Globus pallidus (tissue), 1 donor: ENCODE results near the gene HOPX.
"Not testable (repeated sequence)": the region's sequence is repeated elsewhere in the genome, so short reads cannot be mapped to it uniquely, and the experiment has no call there.

Experiments used
- DNase-seq: peaks from one replicate; pipeline ENCODE4 v3.0.0-alpha.2; 2015; ENCODE audit warnings: low spot score

Gene HOPX

DNA sequence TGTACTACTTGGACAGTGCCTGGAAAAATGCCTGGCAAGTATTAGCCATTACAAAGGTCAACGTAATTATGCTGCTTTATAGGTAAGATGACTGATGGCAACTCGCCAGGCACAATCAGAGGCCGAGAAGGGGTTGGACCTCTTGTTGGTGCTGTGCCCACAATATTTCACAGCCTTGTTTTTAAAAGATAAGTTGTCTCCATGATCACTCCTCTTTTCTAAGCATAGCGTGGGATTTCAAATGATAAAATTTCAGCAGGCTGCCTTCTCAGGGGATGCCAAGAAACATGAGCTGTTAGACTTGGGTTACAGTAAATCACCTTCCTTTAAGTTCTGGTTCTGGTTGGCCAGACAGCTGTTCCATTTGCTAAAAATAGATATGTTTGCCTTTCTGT, 26.9 kb downstream of the HOPX start:
- DNase-seq = no peak

DNA sequence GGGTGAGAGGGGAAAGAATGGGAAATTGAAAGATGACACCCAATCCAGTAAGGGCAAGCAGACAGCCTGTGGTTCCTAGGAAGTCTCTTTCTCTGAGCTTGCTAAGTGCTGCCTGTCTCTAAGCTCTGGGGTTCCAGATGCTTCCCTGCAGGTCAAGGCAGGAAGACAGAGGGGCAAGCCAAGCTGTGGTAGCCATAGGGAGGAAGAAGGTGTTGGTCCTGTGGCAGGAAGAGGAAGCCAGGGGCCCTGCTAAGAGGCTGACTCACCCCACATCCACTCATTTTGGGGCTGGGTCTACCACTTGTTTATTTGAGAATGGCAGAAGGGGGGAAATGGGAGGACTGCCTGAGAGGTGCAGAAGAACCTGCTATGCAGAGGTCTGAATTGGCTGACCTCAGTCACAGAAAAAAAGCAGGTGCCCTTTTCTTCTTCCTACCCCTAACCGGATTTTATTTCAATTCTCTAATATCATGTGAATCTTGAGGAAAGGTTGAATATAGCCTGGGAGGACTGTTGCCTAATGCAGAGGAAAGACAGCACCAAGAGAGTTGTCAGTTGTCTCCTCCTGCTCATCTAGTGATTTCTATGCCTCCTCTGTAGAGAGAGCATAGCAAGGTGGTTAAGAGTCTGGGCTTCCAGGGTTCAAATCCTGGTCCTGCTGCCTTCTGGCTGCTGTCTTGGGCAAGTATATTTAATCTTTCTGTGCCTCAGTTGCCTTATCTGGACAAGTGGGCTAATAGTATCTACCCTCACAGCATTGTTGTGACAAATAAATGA, 27.4 kb downstream of the HOPX start:
- DNase-seq = no peak

DNA sequence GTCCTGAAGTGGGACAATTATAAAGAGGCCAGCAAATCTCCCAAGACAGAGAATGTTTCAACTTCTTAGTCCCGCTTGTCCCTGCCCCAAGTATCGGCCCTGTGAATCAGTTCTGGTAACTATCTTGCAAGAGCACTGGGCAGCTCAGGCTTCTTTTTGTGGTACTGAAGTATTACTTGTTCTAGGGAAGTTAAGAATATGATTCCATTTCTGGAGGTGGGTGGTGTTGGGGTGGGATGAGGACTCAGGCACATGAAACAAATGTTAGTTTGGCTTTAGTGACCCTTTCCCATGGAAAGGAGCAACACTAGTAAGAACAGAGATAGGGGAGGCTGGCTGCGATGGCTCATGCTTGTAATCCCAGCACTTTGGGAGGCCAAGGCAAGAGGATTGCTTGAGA, 28.9 kb downstream of the HOPX start:
- DNase-seq = no peak

DNA sequence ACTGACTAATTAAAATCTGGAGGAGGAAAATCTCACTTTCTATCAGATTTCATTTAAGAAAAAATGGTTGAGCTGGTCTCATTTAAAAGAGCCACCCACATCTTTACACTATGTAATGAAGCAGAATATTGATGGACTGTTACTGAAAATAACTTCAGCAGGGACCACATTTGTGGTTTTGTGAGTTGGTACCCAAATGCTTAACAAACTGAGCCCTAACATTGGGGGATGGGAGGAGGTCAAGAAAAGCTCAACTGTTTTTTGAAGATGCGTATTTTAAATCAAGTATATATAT, 30.1 kb downstream of the HOPX start:
- DNase-seq = no peak

DNA sequence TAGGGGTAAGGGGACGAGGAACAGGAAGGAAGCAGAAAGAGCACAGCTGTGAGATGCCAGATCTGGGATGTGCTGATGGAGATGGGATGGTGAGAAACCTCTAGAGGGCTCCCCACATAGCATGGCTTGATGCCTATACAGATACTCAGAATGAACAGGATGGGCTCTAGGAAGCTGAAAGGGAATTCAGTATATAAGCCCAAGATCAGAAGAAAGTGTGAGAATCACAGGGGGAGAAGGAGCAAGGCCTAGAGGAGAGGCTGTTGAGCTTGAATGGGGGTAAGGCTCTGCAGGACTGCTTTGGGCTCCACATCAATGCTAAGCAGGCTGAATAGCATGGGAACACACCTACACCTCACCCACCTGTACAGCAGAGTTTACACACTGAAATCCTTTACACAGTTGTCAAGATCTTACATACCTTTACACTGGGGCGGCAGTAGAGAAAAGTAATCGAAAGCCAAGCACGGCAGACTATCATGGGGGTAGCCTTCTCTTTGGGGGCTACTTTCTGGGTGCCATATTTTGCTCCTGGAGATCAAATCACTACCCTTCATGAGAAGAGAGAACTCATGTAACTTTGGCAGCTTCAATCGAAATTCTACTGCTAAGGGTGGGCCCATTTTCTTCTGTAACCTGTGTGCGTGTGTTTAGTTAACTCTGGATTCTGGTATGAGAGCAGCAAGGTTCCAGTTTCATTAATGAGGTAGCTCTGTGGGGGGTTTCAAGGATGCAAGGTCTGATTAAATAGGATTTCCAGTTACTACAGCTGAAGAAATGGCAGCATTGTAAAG, 30.6 kb downstream of the HOPX start:
- no peak for DNase-seq

DNA sequence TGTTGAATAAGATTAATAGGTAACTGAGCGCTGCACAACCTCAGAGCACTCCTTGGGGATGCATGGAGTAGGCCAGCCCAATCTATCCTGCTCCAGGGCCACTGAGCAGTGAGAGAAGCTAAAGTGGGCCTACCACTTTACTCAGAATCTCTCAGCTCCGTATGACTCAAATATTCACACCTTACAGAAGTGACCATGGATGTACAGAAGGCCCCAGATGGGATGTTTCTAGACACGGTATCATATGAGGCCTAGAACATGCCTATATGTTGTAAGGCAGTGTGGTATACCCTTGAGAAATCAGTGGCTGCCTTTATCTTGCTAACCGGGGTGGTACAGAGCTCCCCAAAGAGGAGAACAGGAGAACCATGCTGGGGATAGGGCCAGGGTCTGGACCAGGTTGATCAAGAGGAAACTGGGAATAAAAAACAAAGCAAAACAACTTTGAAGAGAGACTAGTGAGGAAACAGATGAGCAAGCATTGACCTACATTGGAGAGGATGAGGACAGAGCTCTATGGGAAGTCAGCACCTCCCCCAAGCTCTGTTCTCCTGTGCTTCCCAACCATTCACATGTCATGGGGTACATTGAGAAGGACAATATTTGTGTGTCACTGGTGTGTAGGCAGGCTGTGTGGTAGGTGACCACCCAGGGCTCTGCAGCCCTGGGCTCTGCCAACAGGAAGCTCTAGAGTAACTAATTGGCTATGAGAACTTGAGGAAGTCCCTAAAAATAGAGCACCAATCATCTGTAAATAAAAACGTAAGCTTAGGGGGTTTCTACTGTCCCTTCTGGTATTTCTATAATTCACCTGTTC, 31.4 kb downstream of the HOPX start:
- DNase-seq = no peak

DNA sequence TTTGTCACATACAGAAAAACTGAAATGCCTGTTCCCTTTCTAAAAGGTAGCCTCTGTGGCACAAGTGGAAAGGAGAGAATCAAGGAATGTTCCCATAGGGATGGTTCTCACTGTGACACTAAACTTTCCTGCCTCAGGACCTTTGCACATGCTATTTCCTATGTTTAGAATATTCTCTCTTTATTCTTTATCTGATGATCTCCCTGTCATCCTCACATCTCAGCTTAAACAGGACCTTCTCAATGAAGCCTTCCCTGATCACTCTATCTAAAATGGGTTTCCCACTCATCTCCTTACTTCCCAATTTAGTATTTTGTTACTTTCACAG, 32.3 kb downstream of the HOPX start:
- no peak for DNase-seq

DNA sequence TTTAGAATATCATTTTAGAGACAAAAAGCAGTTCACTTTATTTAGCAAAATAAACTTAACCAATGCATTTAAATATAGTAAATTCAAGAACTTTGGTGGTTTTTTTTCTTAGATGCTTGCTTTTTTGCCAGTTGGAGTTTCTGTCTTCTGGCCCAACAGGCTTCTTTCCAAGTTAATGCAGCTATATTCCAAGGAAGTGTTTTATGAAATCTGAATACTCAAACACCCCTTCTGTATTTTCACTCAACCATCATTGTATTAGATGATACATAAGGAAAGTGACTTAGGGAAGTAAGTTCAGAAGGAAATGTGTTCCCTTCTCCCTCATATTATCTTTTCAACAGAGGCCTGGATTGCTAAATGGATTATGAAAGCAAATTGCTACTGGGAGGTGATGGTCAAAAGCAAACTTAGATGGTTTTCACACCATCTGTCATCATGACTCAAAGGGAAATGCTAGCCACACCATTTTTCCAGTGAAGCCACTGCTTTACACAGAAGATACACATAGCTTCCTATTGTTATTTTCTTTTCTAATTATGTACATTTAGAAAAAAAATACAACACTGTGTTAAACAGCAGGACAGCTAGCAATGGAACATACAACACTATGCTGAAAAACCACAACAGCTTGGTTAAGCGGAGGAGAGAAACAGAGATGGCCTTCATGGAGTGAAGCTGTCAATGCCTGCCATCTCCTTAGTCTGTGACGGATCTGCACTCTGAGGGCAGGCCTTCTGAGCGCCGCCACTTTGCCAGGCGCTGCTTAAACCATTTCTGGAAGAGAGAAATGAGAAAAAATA, 32.9 kb downstream of the HOPX start:
- no peak for DNase-seq

DNA sequence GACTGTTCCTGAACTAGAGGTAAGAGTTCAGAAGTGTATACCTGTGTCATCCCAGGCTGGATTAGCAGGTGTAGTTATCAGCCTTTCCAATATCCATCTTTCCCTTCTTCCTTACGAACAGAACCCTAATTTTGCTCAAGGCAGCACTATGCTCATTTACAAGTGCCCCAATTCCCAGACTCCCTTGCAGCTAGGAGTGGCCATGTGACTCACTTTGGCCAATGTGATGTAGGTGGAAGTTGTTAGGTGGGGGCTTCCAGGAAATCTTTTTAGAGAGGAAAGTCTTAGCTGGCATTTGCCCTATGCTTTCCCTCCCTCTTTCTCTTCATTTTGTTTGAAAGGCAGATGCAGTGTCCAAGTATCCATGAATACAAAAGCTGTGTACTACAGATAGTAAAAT, 34.8 kb downstream of the HOPX start:
- DNase-seq = no peak

DNA sequence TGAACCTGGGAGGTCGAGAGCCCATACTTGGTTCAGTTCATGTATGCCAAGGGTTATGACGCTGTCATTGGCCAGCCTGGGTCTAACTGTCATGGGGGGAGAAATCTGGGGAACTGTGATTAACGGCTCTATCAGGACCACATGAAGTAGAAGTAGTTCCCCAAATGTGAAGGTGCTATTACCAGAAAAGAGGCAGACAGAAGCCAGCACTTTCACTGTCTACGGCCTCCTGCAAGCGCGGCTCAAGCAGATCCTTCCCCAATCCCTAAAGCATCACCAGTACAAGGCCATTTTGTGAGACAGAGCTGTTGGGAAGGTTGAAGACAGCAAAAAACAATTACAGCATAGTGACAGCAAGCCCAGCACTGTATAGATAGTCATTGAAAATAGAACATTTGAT, 37.5 kb downstream of the HOPX start:
- no peak for DNase-seq

DNA sequence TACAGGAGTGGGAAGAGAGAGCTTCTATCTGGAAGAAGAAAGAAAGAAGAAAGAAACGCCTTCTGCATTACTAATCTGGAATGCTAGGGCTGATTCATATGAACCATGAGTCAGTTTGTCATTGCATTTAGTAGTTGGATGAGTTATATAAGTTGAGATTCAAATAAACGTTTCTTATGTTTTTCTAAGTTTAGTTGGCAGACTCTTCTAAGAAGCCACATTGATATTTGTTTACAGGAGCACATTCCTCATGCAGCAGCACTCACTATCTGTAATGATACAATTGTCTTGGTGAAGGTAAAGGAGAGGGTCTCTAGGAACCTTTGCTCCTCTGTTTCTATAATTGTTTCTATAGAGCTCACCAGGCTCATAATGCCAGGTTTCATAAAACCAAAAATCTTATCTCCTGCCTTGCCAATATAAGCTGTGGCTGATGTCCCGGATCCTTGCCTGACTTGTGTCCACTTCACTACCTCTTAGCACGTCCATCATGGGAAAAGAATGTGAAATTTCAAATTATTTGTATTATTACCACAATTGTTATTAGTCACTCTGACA, 39.5 kb downstream of the HOPX start:
- no peak for DNase-seq

DNA sequence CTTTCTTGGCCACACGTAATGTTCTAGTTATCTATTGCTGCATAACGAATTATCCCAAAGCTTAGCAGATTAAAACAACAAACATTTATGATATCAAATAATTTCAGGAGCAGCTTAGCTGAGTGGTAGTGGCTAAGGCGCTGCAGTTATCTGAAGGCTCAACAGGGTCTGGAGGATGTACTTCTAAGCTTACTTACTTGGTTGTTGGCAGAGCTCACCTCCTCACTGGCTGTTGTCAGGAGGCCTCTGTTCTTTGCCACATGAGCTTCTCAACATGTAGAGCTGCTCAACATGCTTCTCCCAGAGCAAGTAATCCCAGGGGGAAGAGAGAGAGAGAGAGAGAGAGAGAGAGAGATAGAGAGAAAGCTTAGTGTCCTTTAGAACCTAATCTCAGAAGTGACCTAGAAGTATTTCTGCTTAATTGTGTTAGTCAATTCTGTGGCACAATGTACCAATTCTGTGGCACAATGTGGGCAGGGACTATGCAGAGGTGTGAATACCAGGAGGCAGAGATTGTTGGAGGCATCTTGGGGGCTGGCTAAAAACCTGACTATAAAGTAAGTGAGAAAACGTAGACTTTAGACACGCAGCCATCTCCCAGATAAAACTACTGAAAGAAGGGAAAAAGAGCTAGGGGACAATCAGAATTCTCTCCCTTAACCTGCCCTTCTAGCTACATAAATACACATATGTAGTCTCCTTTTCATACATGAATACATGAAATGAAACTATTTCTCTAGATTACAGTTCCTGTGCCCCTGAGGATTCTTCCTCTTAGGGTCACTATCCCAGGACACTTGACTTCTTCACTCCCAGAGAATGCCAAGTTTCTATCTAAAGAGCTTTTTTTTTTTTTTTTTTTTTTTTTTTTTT, 40.2 kb downstream of the HOPX start:
- no peak for DNase-seq

DNA sequence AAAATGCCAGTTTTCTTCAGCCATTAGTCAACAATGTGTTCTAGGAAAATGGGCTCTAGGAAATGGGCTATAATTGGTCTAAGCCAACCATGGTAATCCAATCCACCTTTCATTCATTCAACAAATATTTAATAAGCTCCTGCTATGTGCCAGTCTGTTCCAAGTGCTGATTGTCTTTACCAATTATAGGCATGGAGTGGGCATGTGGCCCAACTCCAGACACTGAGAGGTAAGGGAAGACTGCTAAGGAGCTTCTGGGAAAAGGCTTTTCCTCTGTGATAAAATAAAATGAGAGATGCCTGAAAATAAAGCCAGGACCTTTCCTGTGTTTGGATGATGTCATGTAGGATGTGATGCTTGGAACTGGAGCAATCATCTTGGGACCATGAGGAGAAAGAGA, 43.3 kb downstream of the HOPX start:
- no peak for DNase-seq

DNA sequence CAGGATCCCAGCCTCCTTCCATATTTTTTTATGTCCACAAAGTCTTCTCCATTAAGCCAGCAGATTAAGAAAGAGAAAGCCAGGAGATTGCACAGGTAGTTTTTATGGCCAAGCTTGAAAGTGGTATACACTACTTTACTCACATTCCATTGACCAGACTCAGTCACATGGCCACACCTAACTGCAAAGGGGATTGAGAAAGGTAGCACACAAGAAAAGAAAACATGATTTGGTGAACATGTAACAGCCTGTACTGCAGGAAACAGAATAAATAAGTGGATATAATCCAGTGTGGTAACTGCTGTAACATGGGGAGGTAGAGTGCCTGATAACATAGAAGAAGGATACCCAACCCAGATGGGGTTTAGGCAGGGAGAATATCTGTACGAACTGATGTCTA, 43.9 kb downstream of the HOPX start:
- no peak for DNase-seq

DNA sequence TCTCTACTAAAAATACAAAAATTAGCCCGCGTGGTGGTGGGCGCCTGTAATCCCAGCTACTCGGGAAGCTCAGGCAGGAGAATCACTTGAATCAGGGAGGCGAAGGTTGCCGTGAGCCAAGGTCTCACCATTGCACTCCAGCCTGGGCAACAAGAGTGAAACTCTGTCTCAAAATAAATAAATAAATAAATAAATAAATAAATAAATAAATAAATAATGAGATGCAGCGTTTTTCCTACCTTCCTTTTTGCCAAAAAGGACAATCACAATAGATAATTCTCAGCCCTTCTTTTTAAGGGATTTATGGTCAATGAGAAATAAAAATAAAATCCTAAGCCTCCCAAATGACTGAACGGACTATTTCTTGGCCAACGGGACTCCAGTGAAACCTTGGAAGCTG, 46.1 kb downstream of the HOPX start:
- DNase-seq = not testable (repeated sequence)

DNA sequence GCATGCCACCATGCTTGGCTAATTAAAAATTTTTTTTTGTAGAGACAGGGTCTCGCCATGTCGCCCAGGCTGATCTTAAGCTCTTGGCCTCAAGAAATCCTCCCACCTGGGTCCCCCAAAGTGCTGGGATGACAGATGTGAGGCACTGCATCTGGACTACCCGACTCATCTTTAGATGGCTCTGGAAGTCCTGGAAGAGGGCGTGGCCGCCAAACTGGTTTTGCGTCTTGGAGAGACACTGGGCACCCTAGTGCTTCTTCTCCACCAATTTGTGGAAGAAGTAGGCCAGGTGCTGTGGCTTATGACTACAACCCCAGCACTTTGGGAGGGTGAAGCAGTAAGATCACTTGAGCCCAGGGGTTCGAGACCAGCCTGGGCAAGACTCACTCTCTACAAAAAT, 47.6 kb downstream of the HOPX start:
- no peak for DNase-seq

DNA sequence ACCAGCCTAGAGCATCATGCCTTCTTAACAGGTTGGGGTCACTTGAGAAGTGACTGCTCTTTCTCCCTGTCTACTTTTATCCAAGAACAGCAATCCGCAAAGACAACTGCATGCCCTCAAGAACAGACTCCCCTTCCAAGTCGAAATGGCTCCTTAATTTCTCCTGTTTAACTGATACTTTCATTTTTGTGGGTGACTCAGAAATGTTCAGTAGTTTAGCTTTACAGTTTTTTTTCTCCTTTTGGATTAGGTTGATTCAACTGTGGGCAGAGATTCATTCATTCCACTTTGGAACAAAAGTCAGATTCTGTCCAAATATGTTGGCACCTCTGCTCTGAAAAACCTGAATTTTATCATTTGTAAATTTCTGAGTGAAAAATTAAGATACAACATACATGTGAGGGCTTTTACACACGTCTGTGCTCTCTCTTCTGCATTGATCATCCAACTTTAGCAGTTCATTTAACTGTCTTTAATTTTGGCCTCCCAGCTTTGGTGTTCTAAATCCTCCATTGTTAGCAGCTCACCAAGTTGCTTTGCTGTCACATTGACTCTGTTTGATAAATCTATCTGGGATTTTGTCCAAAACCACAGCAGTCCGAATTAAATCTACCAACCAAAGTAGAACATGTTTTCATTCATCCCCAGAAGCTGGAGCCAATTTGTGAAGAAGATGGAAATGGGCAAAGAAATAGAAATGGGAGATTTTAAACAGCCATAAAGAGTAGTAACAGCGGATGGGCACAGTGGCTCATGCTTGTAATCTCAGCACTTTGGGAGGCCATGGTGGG, 50.0 kb downstream of the HOPX start:
- DNase-seq = no peak

DNA sequence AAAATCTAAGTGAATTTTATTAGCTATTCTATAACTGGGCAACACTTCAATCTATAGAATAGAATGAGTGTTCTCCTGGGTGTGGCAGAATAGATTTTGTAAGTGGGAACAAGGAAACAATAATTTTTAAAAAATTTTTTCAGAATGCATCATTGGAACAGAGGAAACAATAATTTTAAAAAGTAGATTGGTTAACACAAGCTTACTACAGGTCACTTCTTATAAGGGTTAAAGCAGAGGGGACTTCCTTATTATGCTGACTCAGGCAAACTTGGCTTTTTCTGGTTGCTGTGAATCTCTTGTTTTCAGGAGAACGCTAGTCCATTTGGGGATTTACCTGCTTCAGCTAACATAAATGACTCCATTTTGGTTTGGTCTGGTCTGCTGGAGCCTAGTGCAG, 52.5 kb downstream of the HOPX start:
- no peak for DNase-seq

DNA sequence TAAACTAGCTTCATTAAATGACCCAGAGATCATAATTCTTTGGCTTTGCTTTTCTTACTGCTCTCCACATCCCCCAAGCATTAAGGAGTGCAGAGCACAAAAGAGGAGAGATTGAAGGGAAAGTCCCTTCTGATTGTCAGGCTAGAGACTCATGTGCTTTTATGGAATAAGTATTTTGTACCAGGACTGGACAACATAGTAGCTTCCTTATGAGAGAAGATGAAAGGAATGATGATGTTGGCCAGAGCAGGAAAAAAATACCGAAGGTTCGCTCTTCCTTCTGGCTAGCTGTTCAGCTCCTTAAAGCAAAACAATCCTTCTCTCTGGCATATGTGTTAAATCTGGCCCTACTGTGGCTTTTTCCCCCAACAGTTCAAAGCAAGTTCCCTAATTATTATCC, 53.1 kb downstream of the HOPX start:
- no peak for DNase-seq

DNA sequence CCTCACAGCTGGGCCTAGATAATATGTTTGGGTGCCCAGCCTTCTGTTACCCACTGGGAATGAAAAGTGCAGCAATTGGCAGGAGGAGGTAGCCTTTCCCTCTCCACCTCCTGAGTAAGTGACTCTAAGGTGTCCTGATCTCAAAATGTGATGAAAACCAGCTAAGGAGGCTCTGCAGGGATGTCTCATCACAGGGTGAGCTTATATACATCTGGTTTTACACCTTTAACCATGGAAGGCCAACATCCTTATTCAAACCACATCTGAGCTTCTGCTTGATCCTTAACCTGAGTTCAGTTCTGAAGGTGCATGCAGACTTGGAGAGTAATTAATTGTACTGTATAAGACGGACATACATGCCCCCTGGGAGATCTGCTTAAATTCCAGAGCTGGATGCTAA, 53.7 kb downstream of the HOPX start:
- no peak for DNase-seq
